Measurements from ENCODE around the gene PC.

Gene PC

DNA sequence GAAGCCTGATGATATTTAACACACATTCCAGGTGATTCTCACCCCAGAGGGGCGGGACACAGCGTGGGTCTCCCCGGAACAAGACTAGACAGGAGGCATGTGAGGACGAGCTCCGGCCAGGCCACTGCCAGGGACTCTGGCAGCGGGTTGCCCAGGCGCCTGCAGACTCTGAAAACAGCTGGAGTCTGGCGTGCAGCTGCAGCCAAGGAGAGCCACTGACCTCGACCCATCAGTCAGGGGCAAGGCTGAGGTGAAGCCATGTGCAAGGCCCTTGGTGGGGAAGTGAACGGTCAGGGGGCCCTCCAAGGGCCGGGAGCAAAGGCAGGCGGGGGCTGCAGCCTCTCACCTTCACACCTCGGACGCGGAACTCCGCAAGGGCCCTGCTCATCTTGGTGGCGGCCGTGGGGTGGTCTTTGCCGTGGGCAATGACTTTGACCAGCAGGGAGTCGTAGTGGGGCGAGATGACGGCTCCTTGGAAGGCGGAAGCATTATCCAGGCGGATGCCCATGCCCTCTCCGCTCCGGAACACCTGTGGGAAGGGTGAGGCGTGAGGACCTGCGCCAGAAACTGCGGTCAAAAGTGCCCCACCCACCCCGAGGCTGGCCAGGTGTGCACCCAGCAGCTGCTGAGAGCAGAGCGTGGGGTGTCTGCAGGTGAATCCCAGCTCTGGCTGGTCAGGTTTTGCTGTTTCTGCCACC lies 94.6 kb downstream of the PC start:
- DNase-seq: no peak

DNA sequence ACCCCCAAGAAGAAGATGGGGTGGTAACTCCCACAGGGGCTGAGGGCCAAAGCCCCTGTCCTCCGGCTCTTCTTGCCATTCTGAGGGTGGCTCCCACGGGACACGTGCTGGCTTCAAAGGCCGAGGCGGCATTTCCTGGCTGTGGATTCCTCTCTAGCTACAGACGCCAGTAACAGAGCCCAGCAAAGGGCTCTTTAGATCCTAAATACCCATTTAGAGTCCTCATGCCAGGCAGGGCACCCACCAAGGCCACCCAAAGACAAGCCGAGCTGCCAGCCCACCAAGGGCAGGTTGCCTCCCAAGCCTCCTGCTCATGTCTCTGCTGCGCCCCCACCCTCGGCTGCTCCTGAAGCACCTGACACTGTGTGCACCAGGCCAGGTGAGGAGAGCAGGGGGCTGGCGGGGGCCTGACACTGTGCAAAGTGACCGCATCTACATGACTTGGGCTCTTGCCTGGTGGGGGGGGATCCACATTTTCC lies 95.6 kb downstream of the PC start:
- DNase-seq: no peak

DNA sequence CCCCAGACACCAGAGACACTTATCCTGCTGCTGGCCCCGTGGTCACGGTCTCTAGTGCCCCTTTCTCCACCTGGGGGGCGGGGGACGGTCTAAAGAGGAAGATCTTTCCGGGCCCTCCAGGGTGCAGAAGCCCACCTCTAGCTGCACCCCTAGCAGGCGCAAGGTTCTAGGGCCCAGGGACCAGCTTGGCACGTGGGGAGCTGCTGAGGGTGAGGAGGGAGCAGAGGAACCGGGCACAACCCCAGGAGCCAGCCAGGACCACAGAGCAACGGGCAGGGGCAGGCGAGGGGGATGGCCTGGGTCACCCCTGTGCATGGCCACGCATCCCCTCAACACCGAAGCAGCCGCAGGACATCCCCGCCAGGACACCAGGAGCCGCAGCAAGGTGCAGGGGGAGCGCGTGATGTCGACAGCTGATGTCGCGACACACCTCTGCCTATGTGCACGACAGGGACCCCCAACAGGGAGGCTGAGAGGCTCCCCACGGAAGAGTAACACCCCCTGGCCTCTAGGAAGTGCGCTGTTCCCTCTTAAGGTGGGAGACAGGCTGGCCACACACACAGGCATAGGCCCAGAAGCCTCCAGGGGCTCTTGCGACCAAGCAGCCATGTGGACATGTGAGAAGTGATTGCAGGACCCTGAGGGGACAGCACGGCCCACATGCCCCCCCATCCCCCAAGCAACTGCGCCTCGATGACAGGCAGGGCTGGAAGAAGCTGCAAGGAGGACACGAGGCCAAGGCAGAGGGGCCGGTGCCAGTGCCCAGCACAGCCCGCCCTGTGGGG lies 96.2 kb downstream of the PC start:
- no peak for DNase-seq

DNA sequence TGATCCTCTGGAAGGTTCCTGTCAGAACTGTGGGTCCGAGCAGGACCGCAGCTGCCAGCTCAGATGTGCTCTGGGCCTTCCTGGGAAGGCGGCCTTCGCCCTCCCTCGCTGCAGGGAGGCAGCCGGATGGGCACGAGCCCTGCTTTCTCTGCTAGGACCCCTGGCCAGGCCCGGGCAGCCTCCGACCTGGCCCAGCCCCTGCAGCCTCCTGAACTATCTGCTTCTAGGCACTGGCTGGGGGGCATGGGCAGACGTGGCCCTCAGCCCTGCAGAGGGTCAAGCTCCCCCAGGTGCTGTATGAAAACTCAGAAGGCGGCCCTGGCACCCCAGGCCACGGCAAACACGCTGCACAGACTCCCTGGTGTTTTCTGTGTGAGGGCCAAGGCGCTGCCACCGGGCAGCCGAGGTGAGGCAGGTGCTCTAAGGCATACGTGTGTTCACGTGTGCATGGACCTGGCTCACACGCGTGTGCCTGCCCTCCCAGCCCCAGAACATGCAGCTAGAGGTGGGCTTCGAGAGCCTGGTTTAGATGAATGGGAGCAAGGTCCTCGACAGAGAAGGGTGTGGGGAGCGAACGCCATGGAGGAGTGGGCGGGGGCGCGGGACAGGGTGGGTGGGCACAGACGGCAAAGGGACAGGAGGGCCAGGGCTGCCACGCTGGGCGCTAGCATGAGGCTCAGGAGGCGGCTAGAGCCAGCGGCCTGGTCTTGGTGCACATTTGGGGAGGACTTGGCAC lies 97.0 kb downstream of the PC start:
- DNase-seq: no peak

DNA sequence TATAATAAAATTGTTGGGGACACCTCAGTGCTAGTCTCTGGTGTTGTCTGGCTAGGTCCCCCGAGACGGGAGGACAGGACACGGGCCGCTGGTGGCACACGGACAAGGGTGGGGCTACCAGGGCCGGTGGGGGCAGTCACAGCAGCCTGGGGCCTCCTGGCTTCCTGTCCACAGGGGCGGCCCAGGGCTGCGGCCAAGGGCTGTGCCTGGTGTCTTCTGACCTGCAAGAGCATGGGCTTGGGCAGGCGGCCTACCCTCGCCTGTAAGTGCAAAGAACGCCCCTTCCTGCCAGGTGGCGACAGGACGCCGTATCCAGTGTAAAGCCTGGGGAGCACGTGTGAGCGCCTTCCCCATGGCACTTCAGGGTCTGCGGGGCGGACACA lies 97.7 kb downstream of the PC start:
- DNase-seq: no peak

DNA sequence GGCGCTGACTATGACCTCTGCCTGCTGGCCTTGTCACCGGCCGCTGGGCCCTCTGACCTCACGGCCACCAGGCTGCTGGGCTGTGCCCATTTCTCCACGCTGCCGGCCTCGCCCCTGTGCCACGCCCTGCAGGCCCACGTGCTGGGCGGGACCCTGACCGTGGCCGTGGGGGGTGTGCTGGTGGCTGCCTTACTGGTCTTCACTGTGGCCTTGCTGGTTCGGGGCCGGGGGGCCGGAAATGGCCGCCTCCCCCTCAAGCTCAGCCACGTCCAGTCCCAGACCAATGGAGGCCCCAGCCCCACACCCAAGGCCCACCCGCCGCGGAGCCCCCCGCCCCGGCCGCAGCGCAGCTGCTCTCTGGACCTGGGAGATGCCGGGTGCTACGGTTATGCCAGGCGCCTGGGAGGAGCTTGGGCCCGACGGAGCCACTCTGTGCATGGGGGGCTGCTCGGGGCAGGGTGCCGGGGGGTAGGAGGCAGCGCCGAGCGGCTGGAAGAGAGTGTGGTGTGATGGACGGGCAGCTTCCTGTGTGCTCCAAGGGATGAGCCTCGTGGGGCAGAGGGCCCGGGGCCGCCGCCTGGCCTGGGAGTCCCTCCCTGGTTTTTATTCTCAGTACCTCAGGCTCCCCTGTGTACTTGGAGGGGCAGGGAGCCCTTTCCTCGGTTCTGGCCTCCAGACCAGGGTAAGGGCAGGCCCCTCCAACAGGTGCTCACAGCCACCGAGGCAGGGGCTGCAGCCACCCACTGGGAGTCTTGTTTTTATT lies 98.3 kb downstream of the PC start:
- no peak for DNase-seq

DNA sequence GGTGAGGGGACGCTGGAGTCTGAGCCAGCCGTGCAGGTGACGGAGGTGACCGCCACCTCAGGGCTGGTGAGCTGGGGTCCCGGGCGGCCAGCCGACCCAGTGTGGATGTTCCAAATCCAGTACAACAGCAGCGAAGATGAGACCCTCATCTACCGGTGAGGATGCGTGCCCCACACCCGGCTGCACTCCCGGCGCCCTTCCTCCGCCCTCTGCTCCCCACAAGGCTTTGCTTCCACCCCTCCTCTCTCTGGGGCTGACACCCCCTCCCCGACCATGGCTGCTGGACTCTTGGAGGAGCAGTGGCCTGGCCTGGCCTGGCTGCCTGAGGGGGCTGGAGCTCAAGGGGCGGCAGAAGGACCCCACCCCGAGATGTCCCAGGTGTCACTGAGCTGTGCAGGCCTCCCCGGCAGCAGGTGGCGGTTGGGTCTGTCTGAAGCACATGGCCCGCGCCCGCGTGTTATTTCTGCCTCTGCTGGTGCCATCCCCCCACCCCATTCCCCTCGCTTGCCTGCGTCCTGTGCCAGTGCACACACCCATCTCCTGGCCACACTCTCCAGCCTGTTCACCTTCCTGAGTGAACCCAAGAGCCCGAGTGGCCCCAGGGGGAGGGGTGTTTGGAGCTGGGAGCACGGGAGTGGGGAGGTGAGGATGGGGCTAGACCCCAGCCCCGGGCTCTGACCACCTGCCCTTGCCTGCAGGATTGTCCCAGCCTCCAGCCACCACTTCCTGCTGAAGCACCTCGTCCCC lies 99.1 kb downstream of the PC start:
- DNase-seq: no peak

DNA sequence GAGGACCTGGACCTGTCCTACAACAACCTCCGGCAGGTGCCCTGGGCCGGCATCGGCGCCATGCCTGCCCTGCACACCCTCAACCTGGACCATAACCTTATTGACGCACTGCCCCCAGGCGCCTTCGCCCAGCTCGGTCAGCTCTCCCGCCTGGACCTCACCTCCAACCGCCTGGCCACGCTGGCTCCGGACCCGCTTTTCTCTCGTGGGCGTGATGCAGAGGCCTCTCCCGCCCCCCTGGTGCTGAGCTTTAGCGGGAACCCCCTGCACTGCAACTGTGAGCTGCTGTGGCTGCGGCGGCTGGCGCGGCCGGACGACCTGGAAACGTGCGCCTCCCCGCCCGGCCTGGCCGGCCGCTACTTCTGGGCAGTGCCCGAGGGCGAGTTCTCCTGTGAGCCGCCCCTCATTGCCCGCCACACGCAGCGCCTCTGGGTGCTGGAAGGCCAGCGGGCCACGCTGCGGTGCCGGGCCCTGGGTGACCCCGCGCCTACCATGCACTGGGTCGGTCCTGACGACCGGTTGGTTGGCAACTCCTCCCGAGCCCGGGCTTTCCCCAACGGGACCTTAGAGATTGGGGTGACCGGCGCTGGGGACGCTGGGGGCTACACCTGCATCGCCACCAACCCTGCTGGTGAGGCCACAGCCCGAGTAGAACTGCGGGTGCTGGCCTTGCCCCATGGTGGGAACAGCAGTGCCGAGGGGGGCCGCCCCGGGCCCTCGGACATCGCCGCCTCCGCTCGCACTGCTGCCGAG lies 99.8 kb downstream of the PC start:
- DNase-seq: no peak

DNA sequence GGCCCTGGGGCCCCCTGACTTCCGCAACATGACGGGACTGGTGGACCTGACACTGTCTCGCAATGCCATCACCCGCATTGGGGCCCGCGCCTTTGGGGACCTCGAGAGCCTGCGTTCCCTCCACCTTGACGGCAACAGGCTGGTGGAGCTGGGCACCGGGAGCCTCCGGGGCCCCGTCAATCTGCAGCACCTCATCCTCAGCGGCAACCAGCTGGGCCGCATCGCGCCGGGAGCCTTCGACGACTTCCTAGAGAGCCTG lies 100.3 kb downstream of the PC start:
- no peak for DNase-seq

DNA sequence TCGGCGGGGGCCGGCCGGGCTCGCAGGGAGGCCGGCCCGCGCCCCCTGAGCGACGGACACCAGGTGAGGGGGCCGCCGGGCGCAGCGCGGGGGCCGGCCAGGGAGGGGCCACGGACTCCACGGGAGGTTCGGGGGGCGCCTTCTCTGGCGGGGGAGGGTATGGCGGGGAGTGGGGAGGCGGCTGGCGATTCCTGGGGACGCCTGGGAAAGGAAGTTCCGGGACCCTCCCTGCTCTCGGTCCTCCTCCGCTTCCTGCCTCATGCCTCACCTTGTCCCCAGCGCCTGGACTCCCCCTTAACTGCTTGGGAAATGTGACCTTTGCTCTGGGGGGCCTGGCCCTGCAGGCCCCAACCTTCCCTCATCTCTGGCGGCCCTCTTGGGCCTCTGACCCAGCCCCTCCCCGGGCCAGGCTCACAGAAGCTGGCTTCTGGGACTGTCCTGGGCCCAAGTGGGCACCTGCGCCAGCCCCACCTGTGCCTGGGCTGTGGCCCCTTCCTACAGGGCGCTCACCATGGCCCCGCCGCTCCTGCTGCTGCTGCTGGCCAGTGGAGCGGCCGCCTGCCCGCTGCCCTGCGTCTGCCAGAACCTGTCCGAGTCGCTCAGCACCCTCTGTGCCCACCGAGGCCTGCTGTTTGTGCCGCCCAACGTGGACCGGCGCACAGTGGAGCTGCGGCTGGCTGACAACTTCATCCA lies 100.8 kb downstream of the PC start:
- no peak for DNase-seq

DNA sequence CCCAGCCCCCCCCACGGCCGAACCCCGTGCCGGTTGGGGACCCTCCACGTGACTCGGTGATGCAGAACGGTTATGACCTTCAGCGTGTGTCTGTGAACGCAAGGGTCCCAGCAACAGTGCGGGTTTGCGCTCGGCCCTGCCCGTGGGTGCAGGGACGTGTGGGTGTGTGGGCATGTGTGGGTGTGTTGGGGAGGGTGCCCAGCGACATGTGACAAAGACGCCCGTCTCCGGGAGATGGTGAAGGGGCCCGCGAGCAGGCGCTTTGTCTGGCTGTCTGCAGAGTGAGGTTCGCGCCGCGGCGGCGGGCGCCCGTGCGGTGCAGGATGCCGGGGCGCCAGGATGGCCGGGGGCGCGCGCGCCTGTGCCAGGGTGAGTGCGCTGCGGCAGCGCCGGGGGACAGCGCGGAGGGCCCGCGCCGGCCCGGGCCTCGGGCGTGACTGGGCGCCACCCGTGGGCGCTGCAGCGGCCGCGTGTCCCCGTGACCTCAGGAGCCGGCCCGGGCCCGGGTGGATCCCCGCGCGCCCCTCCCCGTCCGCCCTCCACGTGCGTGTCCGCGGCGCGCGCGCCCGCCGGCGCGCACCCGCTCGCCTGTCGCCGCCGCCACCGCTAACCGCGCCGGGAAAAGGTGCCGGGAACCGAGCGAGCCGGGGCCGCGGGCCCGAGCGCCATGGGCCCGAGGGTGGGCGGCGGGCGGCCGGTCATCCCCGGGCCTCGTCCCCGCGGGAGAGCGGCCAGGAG lies 101.5 kb downstream of the PC start, which contains the start of gene LRFN4:
LRFN4 (plus strand) TSS at position 569 of the 738 bp plus-strand sequence. CDS start 681 bp downstream, outside the sequence.
- DNase-seq: peak; percentile 92

DNA sequence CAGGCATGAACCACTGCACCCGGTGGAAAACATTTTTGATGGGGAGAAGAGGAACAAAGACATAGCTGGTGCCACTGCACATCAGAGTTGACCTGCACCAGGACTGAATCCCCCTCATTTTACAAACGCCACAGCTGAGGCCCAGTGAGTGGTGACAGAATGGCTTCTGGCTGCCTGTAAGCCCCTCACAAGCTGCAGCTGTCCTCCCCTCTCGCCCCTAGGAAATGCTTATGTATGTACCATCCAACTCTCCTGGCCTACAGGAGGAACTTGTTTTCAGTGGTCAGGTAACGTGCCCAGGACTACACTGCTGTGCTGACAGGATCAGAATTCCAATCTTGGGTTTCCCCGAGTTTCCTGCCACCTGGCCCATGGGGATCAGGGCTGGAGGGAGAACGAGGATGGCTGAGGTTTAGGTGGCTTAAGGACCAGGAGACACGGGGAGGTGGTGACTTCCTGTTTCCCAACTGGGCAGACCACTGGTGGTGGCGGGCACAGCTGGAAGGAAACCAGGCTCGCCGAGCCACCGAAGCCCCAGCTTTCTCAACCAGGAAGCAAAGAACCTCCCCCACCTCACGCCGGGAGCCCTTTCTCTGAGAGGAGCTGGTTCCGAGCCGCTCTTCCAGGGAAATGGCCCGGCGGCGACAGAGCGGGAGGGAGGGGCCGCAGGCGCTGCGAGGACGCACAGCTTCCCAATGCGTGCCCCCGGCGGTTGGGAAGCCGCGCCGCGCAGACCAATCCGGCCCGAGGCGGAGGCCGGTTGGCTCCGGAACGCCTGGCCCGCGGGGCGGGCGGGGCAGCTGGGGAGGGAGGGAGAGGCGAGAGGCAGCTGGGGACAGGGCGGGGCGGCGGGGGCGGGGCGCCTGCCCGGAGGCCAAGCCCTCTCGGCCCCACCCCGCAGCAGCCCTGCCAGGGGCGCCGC lies 102.3 kb downstream of the PC start:
- DNase-seq: peak; percentile 94

DNA sequence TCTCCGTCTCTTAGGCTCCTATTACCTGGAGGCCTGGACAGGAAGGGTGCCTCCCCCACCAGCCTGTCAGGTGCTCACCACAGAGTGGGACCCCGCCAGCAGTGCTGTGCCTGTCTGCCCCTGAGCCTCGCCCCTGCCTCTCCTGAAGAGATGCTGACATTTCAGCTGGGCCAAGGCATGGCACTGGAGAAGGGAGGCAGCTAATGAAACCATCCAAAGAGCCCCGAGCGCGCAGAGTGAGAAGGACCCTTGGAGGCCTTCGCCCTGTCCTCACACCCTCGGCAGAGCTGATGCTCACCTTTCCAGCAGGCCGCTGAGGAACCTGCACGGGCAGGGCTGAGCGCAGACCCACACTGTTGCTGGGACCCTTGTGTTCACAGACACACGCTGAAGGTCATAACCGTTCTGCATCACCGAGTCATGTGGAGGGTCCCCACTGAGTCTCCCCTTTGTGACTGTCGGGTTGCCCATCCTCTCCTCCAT lies 103.4 kb downstream of the PC start:
- DNase-seq: no peak

DNA sequence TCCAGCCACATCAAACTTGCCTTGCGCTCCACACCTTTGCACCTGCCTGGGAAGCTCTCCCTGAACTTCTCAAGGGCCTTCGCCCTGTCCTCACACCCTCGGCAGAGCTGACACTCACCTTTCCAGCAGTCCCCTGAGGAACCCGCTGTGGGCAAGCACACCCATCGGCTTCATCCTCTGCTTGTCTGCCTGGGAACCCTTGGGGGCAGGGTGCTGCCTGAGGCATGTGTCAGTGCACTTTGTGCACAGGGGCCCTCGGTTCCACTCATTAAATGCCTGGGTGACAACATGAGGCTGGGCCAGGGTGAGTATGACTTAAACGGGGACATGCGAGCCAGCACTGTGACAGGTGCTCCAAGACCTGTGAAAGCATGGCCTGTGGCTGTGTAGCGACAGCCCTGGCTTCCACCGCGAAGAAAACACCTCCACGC lies 103.9 kb downstream of the PC start:
- DNase-seq: no peak

DNA sequence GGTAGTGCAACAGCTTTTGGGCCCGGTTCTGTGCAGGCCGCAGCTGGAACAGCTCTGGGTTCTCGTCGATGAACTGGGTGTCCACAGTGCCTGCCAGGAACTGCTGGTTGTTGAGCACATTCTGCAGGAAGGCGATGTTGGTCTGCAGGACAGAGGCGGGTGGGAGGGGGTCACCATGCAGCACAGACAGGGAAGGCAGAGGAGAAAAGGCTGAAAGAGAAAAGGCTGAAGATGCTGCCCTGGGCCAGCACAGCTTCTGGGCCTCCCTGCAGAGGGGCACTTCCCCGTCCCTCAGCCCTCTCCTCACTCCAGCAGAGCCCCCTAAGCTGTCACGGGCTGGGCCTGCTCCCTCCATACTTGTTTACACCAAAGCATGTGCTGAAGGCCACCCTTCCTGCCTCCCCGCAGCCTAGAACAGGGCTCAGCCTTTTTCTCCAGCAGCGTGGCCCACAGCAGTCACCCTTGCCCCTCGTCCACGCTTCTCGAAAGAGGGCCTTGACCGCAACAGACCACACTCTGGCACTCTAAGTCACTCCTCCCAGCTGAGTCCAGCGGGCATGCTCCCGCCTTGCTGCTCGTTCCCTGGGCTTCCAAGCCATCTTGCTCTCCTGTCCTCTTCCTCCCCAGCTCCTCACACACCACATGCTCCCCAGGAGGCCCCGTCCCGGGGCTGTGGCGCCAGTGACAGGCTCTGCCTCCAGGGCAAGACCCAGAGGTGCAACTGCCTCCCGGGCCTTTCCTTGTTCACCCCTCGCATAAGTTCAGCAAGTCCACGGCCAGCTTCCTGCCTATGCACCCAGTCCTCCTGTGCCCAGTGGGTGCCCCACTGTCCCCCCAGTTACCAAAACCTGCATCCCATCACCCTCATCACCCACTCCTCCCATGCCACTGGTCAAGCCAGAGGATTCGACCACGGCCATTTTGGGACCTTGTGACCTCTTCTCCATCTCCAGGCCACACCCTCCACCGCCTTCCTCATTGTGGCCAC lies 104.6 kb downstream of the PC start:
- DNase-seq: no peak

DNA sequence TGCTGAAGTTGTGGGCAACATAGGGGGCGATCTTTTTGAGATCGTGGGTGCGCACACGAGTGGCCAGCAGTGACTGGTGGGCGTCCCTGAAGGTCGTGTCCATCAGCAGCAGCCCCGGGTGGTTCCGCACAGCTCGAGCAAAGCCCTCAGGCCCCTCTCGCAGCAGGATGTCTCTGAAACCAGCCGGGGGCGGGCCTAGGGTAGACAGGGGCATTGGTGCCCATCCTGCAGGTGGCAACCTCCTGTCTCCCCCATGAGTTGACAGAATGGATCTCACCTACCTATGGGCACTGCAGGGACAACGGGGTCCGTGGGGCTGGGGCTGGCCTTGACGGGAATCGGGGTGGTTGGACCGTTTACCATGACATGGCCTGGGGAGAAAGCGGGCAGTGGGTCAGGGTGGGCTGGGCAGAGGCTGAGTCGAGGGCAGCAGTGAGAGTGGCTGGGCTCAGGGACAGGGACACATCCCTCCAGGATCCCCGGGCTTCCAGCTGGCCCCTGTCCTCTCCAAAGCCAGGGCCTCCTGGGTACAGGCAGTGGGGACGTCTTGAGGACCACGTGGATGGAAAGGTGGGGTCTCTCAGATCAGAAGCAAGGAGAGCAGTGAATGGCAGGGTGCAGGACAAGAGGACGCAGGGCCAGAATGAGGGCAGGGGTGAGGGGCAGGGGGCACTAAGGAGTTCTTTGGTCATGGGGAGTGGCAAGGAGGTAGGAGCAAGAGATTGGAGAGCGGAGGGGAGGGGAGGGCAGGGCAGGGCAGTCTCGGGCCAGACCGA lies 105.5 kb downstream of the PC start:
- no peak for DNase-seq

Data from midbrain (tissue), 1 donor.